HepG2 (cell line): ENCODE measurements around the gene S100A4.

Source experiments
- CBX2 ChIP-seq, 2 experiments: fragments of 200-600 bp in 1 of 2; sonication (generic); formaldehyde crosslinking in 1 of 2; IDR thresholded peaks; 2 replicates each; pipeline versions ENCODE4 v1.7.0 to v1.8.1; 2018 to 2022; ENCODE audit warnings: low read depth in 2 of 2, low read length in 1 of 2, mild to moderate bottlenecking in 1 of 2, missing genetic modification reagents in 1 of 2
- FOXP4 ChIP-seq: sonication (generic); formaldehyde crosslinking; IDR thresholded peaks from 2 replicates; pipeline ENCODE4 v1.4.0; 2020; ENCODE audit warnings: missing genetic modification reagents
- KAT7 ChIP-seq: IDR thresholded peaks from 2 replicates; pipeline ENCODE4 v1.6.1; 2018; ENCODE audit warnings: borderline replicate concordance, missing compliant biosample characterization
- POLR2A ChIP-seq, 2 experiments: IDR thresholded peaks; 2 replicates each; pipeline ENCODE4 v1.6.1; 2011; ENCODE audit warnings: low read depth in 2 of 2, low read length in 2 of 2, mild to moderate bottlenecking in 1 of 2, moderate library complexity in 1 of 2; ENCODE audit not compliant: insufficient read depth in 1 of 2
- RXRA ChIP-seq: sonication (generic); formaldehyde crosslinking; IDR thresholded peaks from 2 replicates; pipeline ENCODE4 v1.5.1; 2020; ENCODE audit warnings: missing genetic modification reagents
- TAF1 ChIP-seq: sonication (generic); formaldehyde crosslinking; IDR thresholded peaks from 2 replicates; pipeline ENCODE4 v1.4.0; 2020; ENCODE audit warnings: missing genetic modification reagents
- ZC3H4 ChIP-seq: sonication (generic); formaldehyde crosslinking; IDR thresholded peaks from 2 replicates; pipeline ENCODE4 v1.4.0; 2020; ENCODE audit warnings: missing genetic modification reagents, borderline replicate concordance
- ZNF274 ChIP-seq: sonication (generic); formaldehyde crosslinking; IDR thresholded peaks from 2 replicates; pipeline ENCODE4 v1.5.1; 2020; ENCODE audit warnings: mild to moderate bottlenecking, missing genetic modification reagents
- ZNF280B ChIP-seq: sonication (generic); formaldehyde crosslinking; IDR thresholded peaks from 2 replicates; pipeline ENCODE4 v1.5.0; 2020; ENCODE audit warnings: missing genetic modification reagents, mild to moderate bottlenecking, borderline replicate concordance
- TF ChIP-seq, protein P1 (sequence below): sonication (generic); formaldehyde crosslinking; IDR thresholded peaks from 2 replicates; pipeline ENCODE4 v1.4.0; 2020; ENCODE audit warnings: missing genetic modification reagents
- TF ChIP-seq, protein P2 (sequence below): sonication (generic); formaldehyde crosslinking; IDR thresholded peaks from 2 replicates; pipeline ENCODE4 v1.4.0; 2020; ENCODE audit warnings: mild to moderate bottlenecking, missing genetic modification reagents

GRCh38 chr1:153527683-153528040 lies 17.9 kb downstream of the S100A4 start:
- TF ChIP-seq, protein P1, sequence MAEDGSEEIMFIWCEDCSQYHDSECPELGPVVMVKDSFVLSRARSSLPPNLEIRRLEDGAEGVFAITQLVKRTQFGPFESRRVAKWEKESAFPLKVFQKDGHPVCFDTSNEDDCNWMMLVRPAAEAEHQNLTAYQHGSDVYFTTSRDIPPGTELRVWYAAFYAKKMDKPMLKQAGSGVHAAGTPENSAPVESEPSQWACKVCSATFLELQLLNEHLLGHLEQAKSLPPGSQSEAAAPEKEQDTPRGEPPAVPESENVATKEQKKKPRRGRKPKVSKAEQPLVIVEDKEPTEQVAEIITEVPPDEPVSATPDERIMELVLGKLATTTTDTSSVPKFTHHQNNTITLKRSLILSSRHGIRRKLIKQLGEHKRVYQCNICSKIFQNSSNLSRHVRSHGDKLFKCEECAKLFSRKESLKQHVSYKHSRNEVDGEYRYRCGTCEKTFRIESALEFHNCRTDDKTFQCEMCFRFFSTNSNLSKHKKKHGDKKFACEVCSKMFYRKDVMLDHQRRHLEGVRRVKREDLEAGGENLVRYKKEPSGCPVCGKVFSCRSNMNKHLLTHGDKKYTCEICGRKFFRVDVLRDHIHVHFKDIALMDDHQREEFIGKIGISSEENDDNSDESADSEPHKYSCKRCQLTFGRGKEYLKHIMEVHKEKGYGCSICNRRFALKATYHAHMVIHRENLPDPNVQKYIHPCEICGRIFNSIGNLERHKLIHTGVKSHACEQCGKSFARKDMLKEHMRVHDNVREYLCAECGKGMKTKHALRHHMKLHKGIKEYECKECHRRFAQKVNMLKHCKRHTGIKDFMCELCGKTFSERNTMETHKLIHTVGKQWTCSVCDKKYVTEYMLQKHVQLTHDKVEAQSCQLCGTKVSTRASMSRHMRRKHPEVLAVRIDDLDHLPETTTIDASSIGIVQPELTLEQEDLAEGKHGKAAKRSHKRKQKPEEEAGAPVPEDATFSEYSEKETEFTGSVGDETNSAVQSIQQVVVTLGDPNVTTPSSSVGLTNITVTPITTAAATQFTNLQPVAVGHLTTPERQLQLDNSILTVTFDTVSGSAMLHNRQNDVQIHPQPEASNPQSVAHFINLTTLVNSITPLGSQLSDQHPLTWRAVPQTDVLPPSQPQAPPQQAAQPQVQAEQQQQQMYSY (CRISPR knock-in tag), result no peak
- TF ChIP-seq POLR2A (IDR thresholded peaks at IDR 0.05; ENCODE audit: insufficient read depth in 1 of 2, low read depth in 2 of 2, low read length in 2 of 2) (no peak), RXRA (CRISPR knock-in tag) (no peak), CBX2 (IDR thresholded peaks at IDR 0.05; ENCODE audit: low read depth, low read length) (no peak), CBX2 (CRISPR knock-in tag; IDR thresholded peaks at IDR 0.05; ENCODE audit: low read depth) (no peak), FOXP4 (no peak), ZC3H4 (CRISPR knock-in tag) (no peak), TAF1 (CRISPR knock-in tag) (no peak), KAT7 (CRISPR knock-in tag) (no peak), ZNF274 (CRISPR knock-in tag) (no peak), ZNF280B (CRISPR knock-in tag) (no peak)
- TF ChIP-seq, protein P2, sequence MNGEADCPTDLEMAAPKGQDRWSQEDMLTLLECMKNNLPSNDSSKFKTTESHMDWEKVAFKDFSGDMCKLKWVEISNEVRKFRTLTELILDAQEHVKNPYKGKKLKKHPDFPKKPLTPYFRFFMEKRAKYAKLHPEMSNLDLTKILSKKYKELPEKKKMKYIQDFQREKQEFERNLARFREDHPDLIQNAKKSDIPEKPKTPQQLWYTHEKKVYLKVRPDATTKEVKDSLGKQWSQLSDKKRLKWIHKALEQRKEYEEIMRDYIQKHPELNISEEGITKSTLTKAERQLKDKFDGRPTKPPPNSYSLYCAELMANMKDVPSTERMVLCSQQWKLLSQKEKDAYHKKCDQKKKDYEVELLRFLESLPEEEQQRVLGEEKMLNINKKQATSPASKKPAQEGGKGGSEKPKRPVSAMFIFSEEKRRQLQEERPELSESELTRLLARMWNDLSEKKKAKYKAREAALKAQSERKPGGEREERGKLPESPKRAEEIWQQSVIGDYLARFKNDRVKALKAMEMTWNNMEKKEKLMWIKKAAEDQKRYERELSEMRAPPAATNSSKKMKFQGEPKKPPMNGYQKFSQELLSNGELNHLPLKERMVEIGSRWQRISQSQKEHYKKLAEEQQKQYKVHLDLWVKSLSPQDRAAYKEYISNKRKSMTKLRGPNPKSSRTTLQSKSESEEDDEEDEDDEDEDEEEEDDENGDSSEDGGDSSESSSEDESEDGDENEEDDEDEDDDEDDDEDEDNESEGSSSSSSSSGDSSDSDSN (CRISPR knock-in tag), result no peak
